H1 (cell line): ENCODE data around the gene SIRT6. TPM values are rescaled to one million over a fixed set of nuclear protein-coding genes. Genes with fewer than 3 reads are reported as not detected.

Experiments
- POLR2A ChIP-seq, 2 experiments: IDR thresholded peaks; 1 replicate in 1 of 2; 2 replicates in 1 of 2; pipeline ENCODE4 v1.6.1; 2011; ENCODE audit warnings: low read depth in 2 of 2, low read length in 2 of 2, mild to moderate bottlenecking in 2 of 2; ENCODE audit errors: control extremely low read depth in 1 of 2
- POU5F1 ChIP-seq: IDR thresholded peaks from 2 replicates; pipeline ENCODE4 v1.6.1; 2011; ENCODE audit warnings: low read depth, mild to moderate bottlenecking, low read length, moderate library complexity
- polyA plus RNA-seq, 7 experiments: library from polyadenylated mRNA; depleted of rRNA in 3 of 7; stranded (reverse) in 5 of 7; unstranded in 2 of 7; fragments of >200 nt in 5 of 7; fragments of 200-250 nt in 2 of 7; gene quantifications; 1 replicate in 5 of 7; 2 replicates in 1 of 7; 4 replicates in 1 of 7; pipeline versions ENCODE4 v1.2.1 to v1.2.3, GENCODE V29; 2011 to 2013; ENCODE audit warnings: missing spikeins in 2 of 7, mixed read lengths in 2 of 7
- total RNA-seq: library from RNA; stranded (reverse); fragmentation: NEBNext Ultra II Directional; extraction: Animal tissue kit (Norgen Biotek cat#: 25700); gene quantifications from 2 replicates; pipeline ENCODE4 v1.2.1, GENCODE V29; 2021

The SIRT6 gene
- total and polyA plus RNA-seq, 2 of the 8 experiments (the other 6 are each of a cell fraction or from before 2014, with no cell fraction given): 25.2 to 27.0 TPM

GRCh38 chr19:4185413-4186086 is 3.2 kb upstream of the SIRT6 start (continued):
- no peak for TF ChIP-seq POU5F1
- no peak for TF ChIP-seq POLR2A (IDR thresholded peaks at IDR 0.05; ENCODE audit: control extremely low read depth in 1 of 2, low read depth in 2 of 2, low read length in 2 of 2)
